GM12874 (cell line): ENCODE measurements around the gene ATP10A.

Source experiments
- CTCF ChIP-seq: IDR thresholded peaks from 2 replicates; pipeline ENCODE4 v1.5.1; 2011; ENCODE audit warnings: low read depth, mild to moderate bottlenecking, control low read depth, low read length, moderate library complexity; ENCODE audit not compliant: insufficient read depth

Gene ATP10A

DNA sequence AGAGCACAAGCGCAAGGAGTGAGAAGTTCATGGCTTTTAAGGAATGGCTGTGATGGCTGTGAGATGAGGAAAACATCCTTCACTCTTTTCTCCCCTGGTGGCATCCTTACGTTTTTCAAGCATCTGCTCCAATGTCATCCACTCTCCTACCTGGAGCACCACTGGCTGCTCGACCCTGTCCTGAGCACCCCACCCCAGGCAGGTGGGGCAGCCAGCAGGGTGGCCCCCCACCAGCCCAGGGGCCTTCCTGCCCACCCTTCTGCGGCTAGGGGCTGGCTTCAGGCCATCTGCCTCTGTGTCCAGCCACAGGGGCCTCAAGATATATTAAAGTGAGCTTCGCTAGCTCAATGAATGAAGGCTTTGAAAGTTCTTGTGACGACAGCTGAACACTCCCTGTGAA lies 56.1 kb downstream of the ATP10A start:
- TF ChIP-seq CTCF: no peak

DNA sequence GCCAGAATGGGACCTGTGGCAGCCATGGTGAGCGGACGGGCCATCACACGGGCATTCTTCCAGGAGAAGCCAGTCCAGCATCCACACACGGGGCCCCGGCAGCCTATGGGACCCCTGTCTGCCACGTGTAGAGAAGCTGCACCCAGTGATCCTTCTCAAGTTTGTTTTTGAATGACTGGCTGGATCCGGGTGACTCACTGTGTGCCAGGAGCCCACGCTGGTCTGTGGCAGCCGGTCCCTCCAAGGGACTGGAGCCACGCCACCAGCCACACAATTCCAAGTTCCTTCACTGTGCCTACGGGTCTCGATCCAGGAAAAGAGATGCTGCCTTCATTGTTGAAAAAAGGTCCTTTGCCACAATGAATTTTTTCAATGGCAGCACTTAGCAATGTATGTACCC lies 58.1 kb downstream of the ATP10A start:
- no peak for TF ChIP-seq CTCF

DNA sequence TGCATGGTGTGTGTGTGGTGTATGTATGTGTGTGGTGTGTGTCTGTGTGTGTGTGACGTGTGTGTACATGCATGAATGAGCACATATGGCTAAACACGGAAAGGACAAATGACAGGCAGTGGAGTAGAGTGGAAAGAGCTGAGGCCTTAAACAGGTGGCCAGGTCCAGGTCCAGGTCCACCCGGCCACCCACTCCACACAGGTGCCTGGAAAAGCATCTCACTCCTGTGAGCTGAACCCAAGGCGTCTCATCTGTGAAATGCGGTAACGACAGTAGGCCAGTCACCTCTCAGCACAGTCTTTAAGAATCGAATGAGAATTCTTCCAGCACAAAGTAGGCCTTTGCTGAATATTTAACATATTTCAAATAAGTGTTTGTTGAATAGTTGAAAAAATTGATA lies 58.7 kb downstream of the ATP10A start:
- TF ChIP-seq CTCF: no peak

- TF ChIP-seq CTCF: no peak
Observed at GRCh38 chr15:25803541-25803940, 59.6 kb downstream of the ATP10A start.

DNA sequence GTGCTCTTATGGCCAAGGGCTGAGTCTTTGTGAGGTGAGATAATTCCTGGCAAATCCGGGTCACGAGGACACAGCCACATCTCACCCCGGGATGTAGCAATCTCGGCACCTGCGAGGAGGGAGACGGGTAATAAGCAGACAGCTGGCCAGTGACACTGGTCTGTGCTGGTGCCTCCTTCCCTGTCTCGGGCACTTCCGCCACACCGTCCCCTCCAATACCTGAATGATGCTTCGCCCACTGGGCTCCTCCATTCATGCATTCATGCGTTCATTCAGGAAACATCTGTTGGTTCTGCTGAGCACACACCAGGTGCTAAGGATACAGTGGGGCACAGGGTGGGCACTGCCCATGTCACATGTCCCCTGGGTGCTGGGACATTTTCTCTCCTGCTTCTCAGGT lies 60.1 kb downstream of the ATP10A start:
- no peak for TF ChIP-seq CTCF

GRCh38 chr15:25802285-25802830 lies 60.8 kb downstream of the ATP10A start:
- TF ChIP-seq CTCF: no peak

- TF ChIP-seq CTCF: no peak
Observed at GRCh38 chr15:25801586-25802284, 61.4 kb downstream of the ATP10A start.
